HEK293T (cell line): ENCODE results near the gene LHX2.
A peak's percentile ranks its signal among the peaks of the same experiment; 100 is the strongest.

ENCODE experiments used
- CTCF ChIA-PET: fragments of 350-600 bp; formaldehyde crosslinking; extraction: SDS; loops from one replicate; lab custom pipeline; 2021; ENCODE audit warnings: antibody characterized with exemption, inconsistent platforms; lab: Yijun Ruan, JAX
- POLR2A ChIA-PET: fragments of 350-600 bp; formaldehyde crosslinking; extraction: SDS; loops from one replicate; lab custom pipeline; 2020; ENCODE audit warnings: antibody characterized with exemption, inconsistent platforms; lab: Yijun Ruan, JAX
- DNase-seq: peaks from one replicate; pipeline ENCODE4 v3.0.0; 2012; ENCODE audit warnings: mixed read lengths; ENCODE audit errors: extremely low spot score
- ARNT ChIP-seq: fragments of 450-650 bp; IDR thresholded peaks from 2 replicates; pipeline ENCODE4 v1.6.1; 2017; ENCODE audit warnings: mild to moderate bottlenecking
- BHLHE40 ChIP-seq: fragments of 450-650 bp; IDR thresholded peaks from 2 replicates; pipeline ENCODE4 v1.6.1; 2016; ENCODE audit warnings: mild to moderate bottlenecking, moderate library complexity, borderline replicate concordance
- CTBP1 ChIP-seq: fragments of 450-650 bp; IDR thresholded peaks from 2 replicates; pipeline ENCODE4 v1.6.1; 2016; ENCODE audit warnings: borderline replicate concordance
- ELF4 ChIP-seq: fragments of 450-650 bp; IDR thresholded peaks from 2 replicates; pipeline ENCODE4 v1.6.1; 2017; ENCODE audit warnings: antibody characterized with exemption
- FOXA1 ChIP-seq: fragments of 450-650 bp; IDR thresholded peaks from 2 replicates; pipeline ENCODE4 v1.6.1; 2016; ENCODE audit warnings: mild to moderate bottlenecking
- FOXK2 ChIP-seq: fragments of 450-650 bp; IDR thresholded peaks from 2 replicates; pipeline ENCODE4 v1.6.1; 2016; ENCODE audit warnings: mild to moderate bottlenecking
- FOXM1 ChIP-seq: fragments of 450-650 bp; IDR thresholded peaks from 2 replicates; pipeline ENCODE4 v1.6.1; 2017; ENCODE audit warnings: mild to moderate bottlenecking, borderline replicate concordance
- HDGF ChIP-seq: fragments of 450-650 bp; IDR thresholded peaks from 2 replicates; pipeline ENCODE4 v1.6.1; 2017; ENCODE audit warnings: antibody characterized with exemption, borderline replicate concordance
- L3MBTL2 ChIP-seq: fragments of 450-650 bp; conservative IDR thresholded peaks from 2 replicates; pipeline ENCODE4 v1.6.1; 2016; ENCODE audit warnings: mild to moderate bottlenecking
- LEF1 ChIP-seq: fragments of 450-650 bp; IDR thresholded peaks from 2 replicates; pipeline ENCODE4 v1.6.1; 2017; ENCODE audit warnings: mild to moderate bottlenecking, borderline replicate concordance
- NFRKB ChIP-seq: fragments of 450-650 bp; IDR thresholded peaks from 2 replicates; pipeline ENCODE4 v1.6.1; 2016; ENCODE audit warnings: mild to moderate bottlenecking, moderate library complexity
- PKNOX1 ChIP-seq: fragments of 450-650 bp; IDR thresholded peaks from 2 replicates; pipeline ENCODE4 v1.6.1; 2016
- SP1 ChIP-seq: fragments of 450-650 bp; IDR thresholded peaks from 2 replicates; pipeline ENCODE4 v1.6.1; 2017
- SUZ12 ChIP-seq: fragments of 450-650 bp; IDR thresholded peaks from 2 replicates; pipeline ENCODE4 v1.6.1; 2016; ENCODE audit warnings: mild to moderate bottlenecking
- TARDBP ChIP-seq: fragments of 450-650 bp; IDR thresholded peaks from 2 replicates; pipeline ENCODE4 v1.6.1; 2016
- ZNF384 ChIP-seq: fragments of 450-650 bp; IDR thresholded peaks from 2 replicates; pipeline ENCODE4 v1.6.1; 2016

Gene LHX2, protein sequence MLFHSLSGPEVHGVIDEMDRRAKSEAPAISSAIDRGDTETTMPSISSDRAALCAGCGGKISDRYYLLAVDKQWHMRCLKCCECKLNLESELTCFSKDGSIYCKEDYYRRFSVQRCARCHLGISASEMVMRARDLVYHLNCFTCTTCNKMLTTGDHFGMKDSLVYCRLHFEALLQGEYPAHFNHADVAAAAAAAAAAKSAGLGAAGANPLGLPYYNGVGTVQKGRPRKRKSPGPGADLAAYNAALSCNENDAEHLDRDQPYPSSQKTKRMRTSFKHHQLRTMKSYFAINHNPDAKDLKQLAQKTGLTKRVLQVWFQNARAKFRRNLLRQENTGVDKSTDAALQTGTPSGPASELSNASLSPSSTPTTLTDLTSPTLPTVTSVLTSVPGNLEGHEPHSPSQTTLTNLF

GRCh38 chr9:124011460-124012301 lies at the start of gene LHX2:
LHX2 (plus strand) TSS chr9:124011768; CDS start chr9:124012349, 581 bp downstream.
- CTCF ChIA-PET, result interaction anchor here (1.4 kb wide), 1 partner anchor 29 kb away, joined by 3 read pairs; no protein-coding TSS in a partner anchor
- POLR2A ChIA-PET, result interaction anchor here (0.7 to 1.5 kb wide), 3 partner anchors 11 to 78 kb away, joined by 3 to 12 read pairs (median 3); no protein-coding TSS in a partner anchor
- TF ChIP-seq CTBP1 (0 out of 2 replicates have a peak, but pooled peaks have one; percentile 11), FOXA1 (no peak), L3MBTL2 (peak; percentile 93)
- DNase-seq, result peak; percentile 85

GRCh38 chr9:123964761-123965160 lies 46.8 kb upstream of the LHX2 start:
- no peak for TF ChIP-seq BHLHE40
- DNase-seq, result no peak
- ChIA-PET POLR2A (no interaction called here), CTCF (no interaction called here)

DNA sequence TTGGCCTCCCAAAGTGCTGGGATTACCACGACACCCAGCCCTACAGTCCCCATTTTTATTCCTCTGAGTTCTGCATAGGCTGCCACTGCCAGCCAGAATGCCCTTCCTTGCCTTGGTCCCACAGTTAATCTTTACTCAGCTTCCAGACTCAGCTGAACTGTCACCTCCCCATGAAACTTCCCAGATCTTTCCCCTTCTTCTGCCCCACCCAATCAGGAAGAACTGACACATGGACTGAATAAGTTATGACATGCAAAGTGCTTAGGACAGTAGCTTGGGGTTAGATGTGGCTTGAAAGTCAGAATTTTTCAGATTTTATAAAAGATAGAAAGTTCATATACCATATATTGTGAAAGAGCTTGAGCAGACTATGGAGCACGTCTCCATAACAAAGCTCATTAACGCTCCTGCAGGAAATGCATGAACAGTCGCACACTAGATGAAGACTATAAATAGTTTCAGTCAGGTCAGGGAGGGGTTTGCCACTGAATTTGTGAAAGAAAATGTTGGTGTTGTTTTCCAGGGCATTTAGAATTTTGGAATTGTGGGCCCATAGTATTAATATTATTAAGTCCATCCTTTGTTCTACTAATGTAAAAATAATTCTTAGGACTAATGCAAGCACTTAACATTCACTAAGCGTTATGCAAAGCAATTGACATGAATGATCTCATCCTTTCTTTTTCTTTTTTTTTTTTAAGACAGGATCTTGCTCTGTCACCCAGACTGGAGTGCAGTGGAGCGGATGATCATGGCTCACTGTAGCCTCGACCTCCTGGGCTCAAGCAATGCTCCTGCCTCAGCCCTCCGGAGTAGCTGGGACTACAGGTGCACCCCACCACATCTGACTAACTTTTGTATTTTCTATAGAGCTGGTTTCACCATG lies 45.5 kb upstream of the LHX2 start:
- TF ChIP-seq NFRKB, result no peak
- no peak for TF ChIP-seq CTBP1
- no peak for TF ChIP-seq TARDBP
- TF ChIP-seq FOXA1, result no peak
- no peak for TF ChIP-seq SUZ12
- no peak for TF ChIP-seq BHLHE40
- TF ChIP-seq FOXM1, result no peak
- no peak for TF ChIP-seq HDGF
- TF ChIP-seq PKNOX1, result no peak
- no peak for TF ChIP-seq ELF4
- no peak for TF ChIP-seq ARNT
- TF ChIP-seq ZNF384, result no peak
- DNase-seq, result no peak
- CTCF ChIA-PET, result no interaction called here
- POLR2A ChIA-PET, result no interaction called here

GRCh38 chr9:123967323-123967722 lies 44.2 kb upstream of the LHX2 start:
- ChIA-PET CTCF (no interaction called here), POLR2A (no interaction called here)
- no peak for DNase-seq
- no peak for TF ChIP-seq ARNT

DNA sequence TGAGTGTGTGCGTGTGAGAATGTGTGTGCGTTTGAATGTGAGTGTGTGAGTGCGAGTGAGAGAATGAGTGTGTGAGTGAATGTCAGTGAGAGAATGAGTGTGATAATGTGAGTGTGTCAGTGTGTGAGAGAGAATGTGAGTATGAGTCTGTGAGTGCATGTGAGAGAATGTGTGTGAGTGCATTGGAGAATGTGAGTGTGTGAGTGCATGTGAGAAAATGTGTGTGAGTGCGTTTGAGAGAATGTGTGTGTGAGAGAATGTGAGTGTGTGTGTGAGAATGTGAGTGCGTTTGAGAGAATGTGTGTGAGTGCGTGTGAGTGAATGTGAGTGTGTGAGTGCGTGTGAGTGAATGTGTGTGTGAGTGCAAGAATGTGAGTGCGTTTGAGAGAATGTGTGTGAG lies 39.0 kb upstream of the LHX2 start:
- ChIA-PET POLR2A (no interaction called here), CTCF (no interaction called here)
- no peak for DNase-seq
- TF ChIP-seq ELF4 (no peak), FOXA1 (no peak), L3MBTL2 (no peak), ARNT (no peak), NFRKB (no peak), HDGF (no peak), ZNF384 (no peak), TARDBP (no peak), SP1 (no peak)

DNA sequence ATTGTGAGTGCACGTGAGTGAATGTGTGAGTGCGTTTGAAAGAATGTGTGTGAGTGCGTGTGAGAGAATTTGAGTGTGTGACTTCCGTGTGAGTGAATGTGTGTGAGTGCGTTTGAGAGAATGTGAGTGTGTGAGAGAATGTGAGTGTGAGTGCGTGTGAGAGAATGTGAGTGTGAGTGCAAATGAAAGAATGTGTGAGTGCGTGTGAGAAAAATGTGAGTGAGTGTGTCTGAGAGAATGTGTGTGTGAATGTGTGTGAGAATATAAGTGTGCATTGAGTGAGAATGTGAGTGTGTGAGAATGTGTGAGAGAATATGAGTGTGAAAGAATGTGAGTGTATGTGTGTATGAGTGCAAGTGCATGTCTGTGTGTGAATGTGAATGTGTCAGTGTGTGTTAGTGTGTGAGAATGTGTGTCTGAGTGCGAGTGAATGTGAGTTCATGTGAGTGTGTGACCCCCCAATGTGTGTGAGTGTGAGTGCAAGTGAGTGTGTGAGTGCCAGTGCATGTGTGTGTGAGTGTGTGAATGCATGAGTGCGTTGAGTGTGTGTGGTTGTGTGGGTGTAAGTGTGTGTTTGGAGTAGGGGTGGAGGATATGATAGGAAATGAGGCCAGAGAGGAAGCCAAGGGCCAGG lies 37.9 kb upstream of the LHX2 start:
- no peak for DNase-seq
- TF ChIP-seq LEF1 (no peak), BHLHE40 (no peak), NFRKB (no peak), SUZ12 (no peak), FOXK2 (no peak), PKNOX1 (no peak), ZNF384 (no peak), ARNT (no peak), SP1 (no peak), TARDBP (no peak), HDGF (no peak), L3MBTL2 (no peak), CTBP1 (no peak), FOXA1 (no peak), FOXM1 (no peak), ELF4 (no peak)
- ChIA-PET POLR2A (no interaction called here), CTCF (no interaction called here)
